CD1c-positive myeloid dendritic cell (primary cell): Measurements from ENCODE around the gene DNAJC30.

Experiments used
- DNase-seq: peaks from one replicate; pipeline ENCODE4 v3.0.0-alpha.2; 2016; ENCODE audit errors: extremely low spot score

DNAJC30 gene

DNA sequence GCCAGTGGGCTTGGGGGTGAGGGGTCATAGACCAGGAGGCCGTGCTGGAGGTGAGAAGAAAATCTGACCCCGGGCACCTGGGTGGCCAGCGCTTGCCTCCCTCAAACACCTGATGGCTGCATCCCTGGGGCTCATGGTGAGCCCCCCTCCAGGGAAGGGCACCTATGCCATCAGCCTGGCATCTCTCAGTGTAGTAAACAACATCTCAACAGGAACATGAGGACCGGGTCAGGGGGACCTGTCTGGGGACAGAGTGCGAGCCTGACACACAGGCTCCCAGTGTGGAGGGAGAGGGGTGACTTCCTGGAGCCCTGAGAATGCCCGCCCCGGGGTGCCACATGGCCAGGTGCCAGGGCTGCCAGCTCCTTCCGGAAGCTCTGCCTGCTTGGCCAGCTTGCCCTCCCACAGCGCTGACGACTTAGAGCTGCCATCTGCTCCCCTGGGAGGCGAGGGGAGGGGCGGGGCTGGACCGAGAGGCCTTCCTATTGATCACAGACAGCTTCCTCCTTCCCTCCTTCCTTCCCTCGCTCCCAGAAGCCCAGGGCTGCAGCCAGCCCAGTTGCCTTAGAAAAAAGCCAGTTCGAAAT is 23.9 kb upstream of the DNAJC30 start:
- DNase-seq = peak; percentile 23

DNA sequence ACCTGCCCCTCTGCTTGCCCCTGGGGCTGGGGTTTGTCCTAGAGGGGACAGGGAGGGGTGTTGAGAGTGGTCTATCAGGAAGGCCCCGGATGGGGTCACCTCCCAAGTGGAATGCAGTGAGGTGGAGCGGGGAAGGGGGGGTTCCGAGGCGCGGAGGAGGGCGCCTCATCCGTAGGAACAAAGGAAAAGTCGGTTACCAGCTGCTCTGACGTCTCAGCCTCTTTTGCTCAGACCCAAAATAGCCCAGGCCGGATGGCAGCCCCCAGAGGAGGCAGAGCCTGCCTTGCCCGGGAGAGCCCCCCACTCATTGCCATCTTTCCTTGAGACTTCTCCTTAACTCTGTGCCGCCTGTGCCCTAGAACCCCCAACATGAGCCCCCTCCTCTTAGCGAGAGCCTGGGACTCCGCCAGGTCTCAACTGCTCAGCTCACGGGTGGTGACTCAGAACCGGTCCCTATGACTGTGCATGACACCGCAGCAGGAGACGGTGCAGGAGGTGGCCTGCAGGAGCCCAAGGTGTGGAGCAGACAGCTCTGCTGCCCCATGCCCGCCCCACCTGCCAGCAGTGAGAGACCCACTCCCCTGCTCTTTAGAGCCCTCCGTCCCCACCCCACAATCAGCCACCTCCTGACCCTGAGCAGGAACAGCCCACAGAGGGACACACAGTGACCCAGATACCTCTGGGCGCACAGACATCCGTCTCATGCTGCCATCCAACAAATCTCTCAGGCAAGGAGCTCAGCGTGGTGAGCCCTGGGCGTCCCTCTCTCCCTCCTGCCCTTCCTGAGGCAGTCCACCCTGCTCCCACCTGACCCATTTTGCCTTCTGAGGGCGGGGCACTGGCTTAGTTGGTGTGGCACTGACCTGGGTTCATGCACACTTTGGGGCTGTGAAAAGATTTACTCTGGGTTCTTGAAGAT is 23.1 kb upstream of the DNAJC30 start:
- DNase-seq = no peak

DNA sequence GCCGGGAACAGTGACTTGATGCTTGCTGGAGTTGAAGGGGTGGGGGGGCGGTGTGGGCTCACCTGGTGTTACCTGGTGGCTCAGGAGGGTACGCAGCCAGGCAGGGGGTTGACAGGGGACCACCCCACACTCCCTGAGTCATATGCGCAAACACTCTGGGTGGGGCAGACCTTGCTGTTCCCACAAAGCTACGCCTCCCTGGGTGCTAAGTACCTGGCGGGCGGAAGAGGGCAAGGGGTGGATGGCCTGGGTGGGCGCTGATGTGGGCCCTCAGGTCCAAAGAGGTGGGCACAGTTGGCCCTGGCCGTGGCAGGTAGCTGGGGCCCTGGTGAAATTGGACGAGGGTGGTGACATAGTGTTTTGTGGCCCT is 22.3 kb upstream of the DNAJC30 start:
- DNase-seq = no peak

DNA sequence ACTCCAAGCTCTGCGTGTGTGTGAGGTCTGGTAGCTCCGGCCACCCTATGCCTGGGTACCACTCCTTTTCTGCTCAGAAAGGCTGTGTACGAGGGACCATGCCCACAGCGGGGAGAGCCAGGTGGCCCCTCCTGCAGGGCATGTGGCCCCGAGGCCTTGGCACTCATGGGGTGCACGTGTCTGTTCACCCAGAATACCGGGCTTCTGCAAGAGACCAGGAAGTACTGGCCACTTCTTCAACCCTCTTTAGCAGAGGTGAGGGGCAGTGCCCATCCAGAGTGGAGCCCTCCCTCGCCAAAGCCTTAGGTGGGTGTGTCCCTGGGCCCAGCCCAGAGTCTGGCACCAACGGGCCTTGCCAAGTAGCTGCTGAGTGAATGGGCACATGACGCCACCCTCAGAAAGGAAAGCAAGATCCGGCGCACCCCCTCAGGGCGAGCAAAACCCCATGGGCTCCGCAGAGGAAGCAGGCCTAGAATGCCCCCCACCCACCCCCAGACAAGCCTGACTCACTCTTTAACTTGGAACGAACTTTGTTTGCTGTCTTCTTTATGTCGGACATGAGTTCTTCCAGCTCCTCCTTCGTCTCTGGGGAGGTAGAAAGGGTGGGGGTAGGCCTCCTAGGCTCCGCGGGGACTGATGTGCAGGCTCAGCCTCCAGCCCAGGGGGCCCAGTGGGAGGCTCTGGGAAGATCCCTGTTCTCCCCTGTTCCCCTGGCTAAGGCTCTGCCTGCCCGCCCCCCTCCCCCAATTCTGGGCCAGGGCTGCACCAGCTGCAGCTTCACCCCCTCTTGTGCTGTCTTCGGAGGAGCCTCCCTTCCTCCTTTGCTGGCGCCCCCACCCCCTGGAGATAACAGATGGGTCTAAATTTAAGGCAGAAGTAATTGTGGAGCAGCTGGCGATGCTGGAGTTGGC is 21.6 kb upstream of the DNAJC30 start:
- no peak for DNase-seq

DNA sequence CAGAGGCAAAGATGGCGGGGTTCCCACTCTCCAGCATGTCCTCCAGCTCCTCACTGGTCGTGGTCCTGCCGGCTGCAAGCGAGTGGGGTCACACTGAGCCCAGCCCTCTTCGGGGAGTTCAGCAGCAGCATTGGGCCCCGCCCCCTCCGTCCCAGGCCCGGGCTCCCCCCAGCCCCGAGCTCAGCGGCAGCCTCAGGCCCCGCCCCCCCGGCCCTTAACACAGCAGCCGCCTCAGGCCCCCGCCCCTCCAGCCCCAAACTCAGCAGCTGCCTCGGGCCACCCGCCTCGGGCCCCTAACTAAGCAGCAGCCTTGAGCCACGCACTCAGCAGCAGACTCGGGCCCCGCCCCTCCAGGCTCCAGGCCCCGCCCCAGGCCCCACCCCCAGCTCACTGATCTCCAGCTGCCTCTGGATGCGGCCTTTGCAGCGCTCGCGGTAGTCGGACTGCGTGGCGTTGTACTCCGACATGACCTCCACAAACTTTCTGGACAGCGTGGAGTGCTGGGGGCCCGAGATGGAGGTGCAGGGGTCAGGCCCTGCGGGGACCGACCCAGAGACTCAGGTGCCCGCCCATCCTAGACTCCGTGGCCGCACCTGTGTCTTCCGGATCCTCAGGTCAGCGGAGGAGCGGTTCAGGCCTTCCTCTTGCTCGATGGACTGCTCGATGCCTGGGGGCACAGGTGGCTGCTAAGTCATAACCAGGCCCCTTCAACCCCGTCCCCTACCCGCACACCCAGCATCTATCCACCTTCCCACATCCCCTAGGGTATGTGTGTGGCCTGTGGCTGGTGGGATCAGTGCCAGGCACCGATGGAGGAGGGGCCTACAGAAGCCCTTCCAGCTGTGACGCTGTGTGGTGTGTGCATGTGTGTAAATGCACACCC is 20.7 kb upstream of the DNAJC30 start:
- peak; percentile 59 for DNase-seq

DNA sequence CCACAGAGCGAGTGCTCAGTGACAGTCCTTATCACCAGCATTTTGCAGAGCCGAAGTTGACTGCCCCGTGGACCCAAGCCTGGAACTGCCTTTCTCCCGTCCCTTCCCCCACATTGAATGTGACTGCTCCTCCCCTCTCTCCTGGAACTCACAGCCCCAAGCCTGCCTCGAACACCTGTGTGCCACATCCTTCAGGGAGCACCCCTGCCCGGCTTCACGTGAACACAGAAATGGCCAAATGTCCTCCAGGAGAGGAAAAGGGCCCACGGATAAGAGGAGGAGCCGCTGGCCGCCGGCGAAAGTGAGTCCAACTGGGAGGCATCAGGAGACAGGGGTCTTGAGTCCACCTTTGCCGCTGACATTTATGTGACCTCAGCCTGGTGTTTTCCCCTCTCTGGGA is 20.0 kb upstream of the DNAJC30 start:
- DNase-seq = no peak

DNA sequence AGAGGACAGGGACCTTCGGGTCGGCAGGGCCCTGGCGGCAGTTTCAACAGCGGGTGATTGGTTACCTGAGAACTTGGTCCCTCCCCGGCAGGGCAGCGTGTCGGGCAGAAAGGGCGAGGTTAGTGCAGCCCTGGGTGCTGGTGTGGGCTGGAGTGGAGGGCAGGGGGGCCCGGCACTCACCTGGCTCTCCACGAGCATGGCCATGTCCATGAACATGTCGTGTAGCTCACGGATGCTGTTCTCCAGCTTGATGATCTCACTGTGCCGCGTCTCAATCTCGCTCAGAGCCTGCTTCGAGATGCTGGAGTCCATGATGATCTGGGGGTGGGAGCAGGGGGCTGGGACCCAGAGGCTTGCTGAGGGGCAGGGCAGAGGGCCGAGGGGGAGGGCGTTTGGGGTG is 19.4 kb upstream of the DNAJC30 start:
- DNase-seq = no peak

DNA sequence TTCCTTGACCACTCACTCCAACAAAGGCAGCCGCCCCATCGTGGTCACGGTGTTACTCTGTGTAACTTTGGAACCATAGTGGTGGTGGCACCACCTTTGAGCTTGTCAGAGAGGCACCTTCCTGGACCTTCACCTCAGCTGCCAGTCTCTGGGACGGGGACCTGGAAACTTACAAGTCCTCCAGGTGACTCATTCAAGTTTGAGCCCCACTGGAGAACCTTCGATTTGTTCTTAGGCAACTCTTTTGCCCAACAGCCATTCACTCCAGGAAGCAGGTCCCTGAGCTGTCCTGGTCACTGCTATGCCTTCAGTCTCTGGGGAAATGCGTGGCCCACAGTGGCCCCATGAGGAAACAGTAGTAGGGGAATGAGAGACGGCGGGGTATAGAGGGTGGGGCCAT is 19.0 kb upstream of the DNAJC30 start:
- no peak for DNase-seq

DNA sequence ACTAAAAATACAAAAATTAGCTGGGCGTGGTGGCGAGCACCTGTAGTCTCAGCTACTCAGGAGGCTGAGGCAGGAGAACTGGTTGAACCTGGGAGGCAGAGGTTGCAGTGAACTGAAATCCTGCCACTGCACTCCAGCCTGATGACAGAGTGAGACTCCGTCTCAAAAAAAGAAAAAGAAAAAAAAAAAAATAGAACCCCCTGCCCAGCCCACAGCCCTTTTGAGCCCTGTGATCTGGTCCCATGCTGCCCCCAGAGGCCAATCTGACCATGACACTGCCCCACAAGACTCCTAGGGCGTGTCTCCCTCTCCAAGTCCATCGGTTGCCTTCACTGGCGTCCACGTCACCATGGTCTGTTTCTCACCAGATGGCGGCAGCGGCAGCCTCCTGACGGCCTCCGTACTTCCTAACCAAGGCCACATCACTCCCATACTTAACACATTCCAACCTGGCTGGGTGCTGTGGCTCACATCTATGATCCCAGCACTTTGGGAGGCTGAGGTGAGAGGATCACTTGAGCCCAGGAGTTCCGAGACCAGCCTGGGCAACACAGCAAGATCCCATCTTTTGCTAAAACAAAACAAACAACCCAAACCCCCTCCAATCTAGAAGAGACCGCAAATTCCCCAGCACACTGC is 18.2 kb upstream of the DNAJC30 start:
- peak; percentile 48 for DNase-seq

DNA sequence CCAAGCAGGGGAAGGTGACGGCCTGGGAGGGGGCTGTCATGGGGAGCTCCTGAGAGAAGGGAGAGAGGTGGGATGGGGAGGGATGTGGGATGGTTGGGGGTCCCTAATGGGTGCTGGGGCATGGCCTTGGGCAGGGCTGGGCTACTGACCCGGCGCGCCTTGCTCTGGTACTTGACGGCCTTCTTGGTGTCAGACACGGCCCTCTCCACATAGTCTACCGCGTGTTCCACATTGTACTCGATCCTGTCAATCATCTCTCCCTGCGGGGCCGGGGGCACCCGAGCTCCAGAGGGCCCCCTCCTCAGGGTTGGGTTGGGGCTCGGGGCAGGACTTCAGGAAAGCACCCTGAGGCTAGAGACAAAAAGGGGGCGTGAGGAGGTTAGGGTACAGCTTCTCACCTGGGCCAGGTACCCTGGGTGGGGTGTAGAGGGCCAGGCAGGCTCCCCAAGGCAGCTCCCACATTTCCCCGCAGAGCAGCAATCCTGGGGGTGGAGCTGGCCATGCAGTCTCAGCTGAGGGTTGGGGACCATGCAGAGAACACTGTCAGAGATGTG is 17.4 kb upstream of the DNAJC30 start:
- no peak for DNase-seq

DNA sequence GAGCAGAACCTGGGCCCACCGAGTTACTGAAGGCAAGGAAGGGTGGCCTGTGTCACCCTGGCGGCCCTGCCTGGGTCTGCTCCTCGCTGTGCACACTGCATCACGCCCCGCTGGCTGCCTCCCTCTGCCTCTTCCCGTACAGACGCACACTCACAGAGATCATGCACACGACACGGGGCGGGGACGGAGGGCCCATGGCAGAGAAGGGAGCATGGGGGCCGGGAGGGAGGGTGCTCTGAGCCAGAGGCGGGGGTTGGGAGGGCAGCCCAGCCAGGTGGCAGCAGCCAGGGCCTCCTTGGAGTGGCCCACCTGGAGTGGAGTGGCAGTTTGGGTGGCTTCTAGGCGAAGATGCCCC is 16.8 kb upstream of the DNAJC30 start:
- no peak for DNase-seq

DNA sequence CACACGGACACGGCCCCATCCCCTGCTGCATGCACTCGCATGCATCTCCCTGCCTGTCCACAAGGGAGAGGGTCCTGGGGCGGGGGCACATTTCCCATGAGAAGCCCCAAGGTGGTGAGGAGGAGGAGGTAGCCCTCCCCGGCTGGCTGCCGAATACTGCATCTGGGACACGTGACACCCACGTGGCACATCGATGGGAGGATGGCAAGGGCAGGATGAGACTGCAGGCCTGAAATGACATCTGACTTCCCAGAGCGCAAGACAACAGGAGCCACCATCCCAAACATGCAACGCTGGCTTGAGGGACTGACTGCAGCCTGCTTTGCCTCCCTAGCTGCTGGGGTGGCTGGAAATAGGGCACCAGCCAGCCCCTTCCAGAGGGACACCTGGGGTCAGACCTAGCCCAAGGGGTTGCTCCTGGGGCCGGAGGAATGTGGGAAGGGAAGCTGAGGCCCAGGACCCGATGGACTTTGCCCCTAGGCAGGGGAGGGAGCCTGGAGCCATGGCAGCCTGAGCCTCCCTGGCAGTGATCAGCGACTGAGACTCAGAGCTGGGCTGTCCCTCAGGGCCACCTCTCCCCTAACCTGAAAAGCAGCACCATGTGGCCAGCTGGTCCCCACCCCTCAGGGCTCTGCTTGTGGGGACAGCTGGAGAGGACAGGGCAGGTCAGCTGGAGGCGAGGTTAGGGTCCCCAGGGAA is 16.3 kb upstream of the DNAJC30 start:
- DNase-seq = no peak

DNA sequence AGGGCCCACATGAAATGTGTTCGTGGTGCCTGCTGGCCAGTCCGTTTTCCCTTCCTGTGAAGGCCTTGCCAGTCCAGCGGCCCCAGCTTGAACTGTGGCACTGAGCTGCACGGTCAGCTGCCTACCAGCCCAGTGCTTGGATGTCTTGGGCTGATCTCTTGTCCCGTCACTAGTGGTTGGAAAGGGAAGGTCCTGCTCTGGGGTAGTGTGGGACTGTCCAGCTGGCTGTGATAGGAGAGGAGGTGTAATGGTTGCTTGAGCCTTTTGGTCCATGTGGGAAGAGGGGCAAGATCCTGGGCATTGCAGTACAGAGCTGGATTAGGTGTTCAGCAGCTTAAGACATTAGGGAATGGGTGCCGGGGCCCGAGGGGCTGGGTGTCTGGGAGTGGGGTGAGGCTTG is 15.2 kb upstream of the DNAJC30 start:
- no peak for DNase-seq

DNA sequence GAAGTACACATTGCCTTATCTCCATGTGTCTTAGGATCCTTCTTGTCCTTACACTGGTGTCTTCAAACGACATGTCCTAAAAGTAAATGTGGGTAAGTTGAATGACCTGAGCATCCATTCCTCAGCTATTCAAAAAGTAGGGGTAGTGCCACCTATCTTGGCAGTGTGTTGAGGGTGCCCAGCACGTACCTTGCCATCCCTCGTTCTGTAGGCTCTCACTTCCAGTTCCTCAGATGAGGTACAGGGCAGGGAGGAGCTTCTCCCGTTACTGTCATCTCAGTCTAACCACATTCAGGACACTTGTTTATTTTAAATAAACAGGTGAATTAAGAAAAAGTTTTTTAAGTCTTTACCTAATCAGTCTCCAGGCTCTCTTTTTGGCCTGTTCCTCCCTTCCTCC is 13.1 kb upstream of the DNAJC30 start:
- no peak for DNase-seq

DNA sequence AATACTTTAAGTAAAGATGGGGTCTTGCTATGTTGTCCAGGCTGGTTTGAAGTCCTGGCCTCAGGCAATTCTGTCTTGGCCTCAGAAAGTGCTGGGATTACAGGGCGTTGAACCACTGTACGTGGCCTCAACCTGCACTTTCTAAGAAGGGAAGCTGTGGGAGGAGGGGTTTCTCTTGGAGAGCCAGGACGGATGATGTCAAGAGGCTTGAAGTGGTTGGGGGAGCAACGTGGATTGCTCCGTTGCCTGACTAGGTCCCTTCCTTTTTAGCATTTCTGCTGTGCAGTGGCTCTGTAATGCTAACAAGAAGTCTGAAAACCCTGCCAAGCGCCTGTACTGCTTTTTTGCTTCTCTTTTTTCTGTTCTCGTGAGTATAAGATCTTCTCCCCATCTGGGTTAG is 7.4 kb upstream of the DNAJC30 start:
- no peak for DNase-seq

DNA sequence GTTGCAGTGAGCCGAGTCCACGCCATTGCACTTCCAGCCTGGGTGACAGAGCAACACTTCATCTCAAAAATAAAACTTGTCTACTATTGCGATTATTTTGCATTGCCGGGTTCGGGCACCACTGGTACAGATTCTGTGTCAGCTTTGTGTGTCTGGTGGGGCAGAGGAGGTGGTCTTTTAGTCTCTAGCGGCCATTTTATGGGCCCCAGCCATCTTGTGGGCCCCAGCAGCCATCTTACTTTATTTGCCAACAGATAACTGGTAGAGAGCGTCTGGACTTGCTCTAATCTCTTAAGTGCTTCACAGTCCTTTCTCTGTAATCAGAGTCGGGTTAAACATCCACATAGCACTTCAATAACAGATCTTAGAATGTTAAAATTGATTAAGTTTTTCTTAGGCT is 5.0 kb upstream of the DNAJC30 start:
- no peak for DNase-seq

DNA sequence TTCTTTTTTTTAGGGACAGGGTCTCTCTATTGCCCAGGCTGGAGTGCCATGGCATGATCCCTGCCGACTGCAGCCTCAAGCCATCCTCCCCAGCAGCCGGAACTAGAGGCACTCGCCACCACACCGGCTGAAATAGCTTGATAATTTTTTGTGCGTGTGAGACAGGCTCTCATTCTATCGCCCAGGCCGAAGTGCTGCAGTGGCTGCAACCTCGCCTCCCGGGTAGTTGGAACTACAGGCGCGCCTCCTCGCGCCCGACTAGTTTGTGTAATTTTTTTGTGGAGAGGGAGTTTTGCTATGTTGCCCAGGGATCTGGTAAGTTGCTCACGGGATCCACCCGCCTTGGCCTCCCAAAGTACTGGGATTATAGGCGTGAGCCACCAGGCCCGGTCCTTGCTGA is 2.1 kb upstream of the DNAJC30 start:
- DNase-seq = no peak

DNA sequence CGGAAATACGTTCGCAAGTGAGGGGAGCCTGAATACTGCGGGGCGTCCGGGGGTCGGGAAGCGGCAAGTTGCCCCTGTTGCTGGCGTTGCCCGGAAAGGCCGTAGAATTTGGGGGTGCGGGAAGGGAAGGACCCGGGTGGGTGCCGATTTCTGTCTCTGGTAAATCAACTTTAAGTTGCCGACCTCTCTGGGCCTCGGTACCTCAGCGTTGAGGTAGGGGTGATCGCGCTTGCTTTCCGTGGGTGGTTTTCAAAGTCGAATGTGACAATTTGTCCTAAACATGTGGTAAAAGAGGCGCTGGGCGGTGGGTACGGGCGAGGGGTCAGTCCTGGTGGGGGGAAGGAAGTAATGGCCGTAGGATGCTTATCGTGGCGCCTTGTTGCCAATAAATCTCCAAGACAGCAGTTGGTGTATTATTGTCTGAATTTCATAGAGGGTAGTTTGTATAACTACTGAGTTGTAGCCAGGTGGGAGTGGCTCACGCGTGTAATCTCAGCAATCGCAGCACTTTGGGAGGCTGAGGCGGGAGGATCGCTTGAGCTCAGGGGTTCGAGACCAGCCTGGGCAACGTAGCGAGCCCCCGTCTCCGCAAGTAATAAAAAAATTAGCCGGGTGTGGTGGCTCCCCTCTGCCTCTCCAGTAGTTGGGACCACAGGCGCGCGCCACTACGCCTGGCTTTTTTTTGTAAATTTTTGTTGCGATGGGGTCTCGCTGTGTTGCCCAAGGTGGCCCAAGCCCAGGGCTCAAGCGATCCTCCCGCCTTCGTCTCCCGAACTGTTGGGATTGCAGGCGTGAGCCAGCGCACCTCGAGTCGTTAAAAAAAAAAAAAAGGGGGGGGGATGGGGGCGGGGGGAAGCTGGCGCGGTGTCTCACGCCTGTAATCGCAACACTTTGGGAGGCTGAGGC is 788 bp upstream of the DNAJC30 start:
- DNase-seq = no peak

DNA sequence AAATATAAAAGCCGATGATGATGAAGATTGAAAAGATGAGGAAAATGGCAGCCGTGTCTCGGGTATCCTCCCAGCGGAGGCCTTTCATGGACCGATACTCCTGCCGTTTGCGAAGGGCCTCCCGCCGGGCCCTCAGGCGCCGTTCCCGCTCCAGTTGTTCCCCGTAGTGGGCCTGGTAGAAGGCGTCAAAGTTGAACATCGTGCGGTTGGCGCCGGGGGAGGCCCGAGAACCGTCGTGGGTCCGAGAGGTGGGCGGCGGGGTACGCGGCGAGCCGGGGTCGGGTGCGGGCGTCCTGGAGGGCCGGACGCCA is 553 bp downstream of the DNAJC30 start:
- no peak for DNase-seq
